ENCODE measurements around the gene TUFT1.

- TF ChIP-seq CTCF (conservative IDR thresholded peaks at IDR 0.05) (no peak), ZFX (IDR thresholded peaks at IDR 0.05) (no peak)
Observed at GRCh38 chr1:151611288-151611790, 71.2 kb downstream of the TUFT1 start.
